Heart right ventricle (tissue), 16 donors: ENCODE data around the gene SMAD9. TPM values are rescaled to one million over a fixed set of nuclear protein-coding genes. Genes with fewer than 3 reads are reported as not detected.

Experiments
- ATAC-seq, 8 donors: fragments of 200-7000 bp; cut with Tn5 transposase; one replicate each; pipeline ENCODE4 v1.9.1; 2020; ENCODE audit warnings: mild to moderate bottlenecking in 8 of 8, moderate library complexity in 8 of 8, moderate number of reproducible peaks in 1 of 8
- DNase-seq, 2 donors: peaks; one replicate each; pipeline ENCODE4 v3.0.0-alpha.2; 2020
- H3K27ac ChIP-seq, 10 donors: fragments of 200-600 bp; sonication (generic) in 2 of 10; one replicate each; pipeline versions ENCODE4 v1.5.0 to v1.8.0; 2020 to 2022; ENCODE audit warnings: mild to moderate bottlenecking in 3 of 10
- H3K27me3 ChIP-seq, 7 donors: fragments of 200-600 bp; one replicate each; pipeline ENCODE4 v1.8.0; 2021 to 2022; ENCODE audit warnings: mild to moderate bottlenecking in 2 of 7
- H3K36me3 ChIP-seq, 9 donors: fragments of 200-600 bp; sonication (generic) in 1 of 9; one replicate each; pipeline versions ENCODE4 v1.5.0 to v1.8.0; 2020 to 2022; ENCODE audit warnings: mild to moderate bottlenecking in 2 of 9
- H3K4me1 ChIP-seq, 9 donors: fragments of 200-600 bp; sonication (generic) in 1 of 9; one replicate each; pipeline versions ENCODE4 v1.5.0 to v1.8.0; 2020 to 2022; ENCODE audit warnings: mild to moderate bottlenecking in 4 of 9
- H3K4me3 ChIP-seq, 10 donors: fragments of 200-600 bp; sonication (generic) in 2 of 10; one replicate each; pipeline versions ENCODE4 v1.5.0 to v1.8.0; 2020 to 2022; ENCODE audit warnings: mild to moderate bottlenecking in 7 of 10, moderate library complexity in 2 of 10
- H3K9me3 ChIP-seq, 11 donors: fragments of 200-600 bp in 10 of 11; sonication (generic) in 2 of 11; one replicate each; pipeline versions ENCODE4 v1.5.0 to v1.8.0; 2013 to 2022; ENCODE audit warnings: mild to moderate bottlenecking in 2 of 11, control low read depth in 1 of 11, moderate library complexity in 1 of 11
- CTCF ChIP-seq, 9 donors: fragments of 200-600 bp; sonication (generic) in 2 of 9; IDR thresholded peaks; one replicate each; pipeline versions ENCODE4 v1.5.0 to v1.8.0; 2021 to 2022; ENCODE audit warnings: antibody characterized with exemption in 9 of 9, mild to moderate bottlenecking in 5 of 9, moderate library complexity in 1 of 9
- whole genome bisulfite sequencing, 2 donors: extraction: QIAGEN DNeasy Blood & Tissue Kit; methylation state at CpG; one replicate each; pipeline ENCODE4 v1.1.7; 2013; ENCODE audit warnings: inconsistent platforms in 1 of 2; 5-methylcytosine and 5-hydroxymethylcytosine counted together
- intact Hi-C, 10 donors: fragments of 100-400 bp; cut with DNase I; formaldehyde crosslinking; loops; one replicate each; pipeline versions ENCODE4 v1.11.1 to v1.14.2; 2022
- long read RNA-seq, 3 donors: library from polyadenylated mRNA; unstranded; transcript quantifications; one replicate each; pipeline ENCODE4 v2.0.0, GENCODE V29; 2020 to 2021
- polyA plus RNA-seq, 2 donors: library from polyadenylated mRNA; stranded (reverse); fragments of 200-250 nt; gene quantifications; one replicate each; pipeline ENCODE4 v1.2.3, GENCODE V29; 2013
- total RNA-seq, 10 donors: library from RNA; stranded (reverse); fragmentation: NEBNext Ultra II Directional in 3 of 10; extraction: Animal tissue kit (Norgen Biotek cat#: 25700) in 3 of 10; gene quantifications; one replicate each; pipeline versions ENCODE4 v1.2.1 to v1.2.4, GENCODE V29; 2021 to 2023
- donor health status: Arrhythmogenic right ventricular cardiomyopathy.
- donor health status: ischemic (EF 13 %, LVEDD 7.1; RV severe dilation, severe dysfunction).
- donor health status: healthy with polysubstance abuse.
- donor health status: DM: no; HTN: yes; CAD: no.
- donor health status: DM: no; HTN: no; CAD: no.
- donor health status: ischemic (EF 25% LVEDD 6.9; RV normal size, moderate dysfunction).
- donor health status: ischemic (EF 25% LVEDD 5.7; RV mildly dilated, moderate dysfunction).
- donor health status: healthy.
- donor health status: DM: yes; HTN: yes; CAD: no.
- donor health status: Ischemic cardiomyopathy.
- donor health status: ischemic (EF 35%, LVEDD 5.7; RV mildly dilated, moderate dysfunction).
- donor health status: nonischemic (EF 11% LVEDD 7.7; RV severe dilation, severe dysfunction).
- donor health status: DM: yes; HTN: yes; CAD: no.
- donor health status: PGD.
- donor health status: ischemic (EF 29% LVEDD 5.4; RV normal size, mild dysfunction).
- donor health status: nonischemic (EF 23%, LVEDD 6.1; RV moderate dilation, normal function).

SMAD9 gene
- total RNA-seq, result 1 to 10 TPM; 2.4 to 7.8 (median 3.5) TPM
- polyA plus RNA-seq, result 1 to 10 TPM; 1.2 to 1.3 TPM
- long read RNA-seq, donor 1, full-length matches to known transcripts, result 2 of 2 reads
- long read RNA-seq, donor 1, partial matches to known transcripts, result 0 of 2 reads
- long read RNA-seq, donor 1, other reads (novel, unspliced or antisense), result 0 of 2 reads
- long read RNA-seq, donor 2, partial matches to known transcripts, result 1 of 3 reads
- long read RNA-seq, donor 2, other reads (novel, unspliced or antisense), result 2 of 3 reads
- long read RNA-seq, donor 3, full-length matches to known transcripts, result 2 of 10 reads
- long read RNA-seq, donor 3, partial matches to known transcripts, result 5 of 10 reads
- long read RNA-seq, donor 3, other reads (novel, unspliced or antisense), result 3 of 10 reads

- intact Hi-C loops, result loop anchor here in 2 of 10 donors (5.0 to 10.0 kb wide), 2 partner anchors 55 to 63 kb away; no protein-coding TSS in a partner anchor
- 1% methylated on average over 65 to 104 of the region's 104 CpGs for WGBS, 2 donors
- peak within 1 kb of the TSS; percentile 38 to 80 (median 66) for H3K27ac ChIP-seq
- no peaks in the 10 kb centered on the region for H3K9me3 ChIP-seq
- H3K4me3 ChIP-seq, result peak within 1 kb of the TSS; percentile 46 to 77 (median 70)
- peaks cover 0 to 54% (median 0%) of the 10 kb centered on the region in 7 donors for H3K27me3 ChIP-seq
- no peaks in the 10 kb centered on the region for H3K36me3 ChIP-seq
- peaks cover 0 to 21% (median 9%) of the 10 kb centered on the region in 9 donors for H3K4me1 ChIP-seq
- no peak for TF ChIP-seq CTCF (IDR thresholded peaks at IDR 0.05)
- ATAC-seq (peak; percentile 57 to 87 (median 74)), DNase-seq (peak; percentile 76 to 82)
Measured at GRCh38 chr13:36919833-36920615, at the start of gene SMAD9. Gene SMAD9, minus strand, starts transcription at chr13:36920238. Its CDS starts 40,549 bp downstream, at chr13:36879689.

GRCh38 chr13:36966404-36966803, 46.4 kb upstream of the SMAD9 start:
- Histone ChIP-seq H3K4me1 (no peaks in the 10 kb centered on the region), H3K4me3 (no peak overlapping the region), H3K36me3 (peaks cover 0 to 100% (median 33%) of the 10 kb centered on the region in 9 donors), H3K27me3 (no peaks in the 10 kb centered on the region), H3K27ac (no peak overlapping the region), H3K9me3 (no peaks in the 10 kb centered on the region)
- ATAC-seq (no peak), DNase-seq (no peak)
- 96 to 98% methylated on average over 4 of the region's 4 CpGs for WGBS, 2 donors
- no peak for TF ChIP-seq CTCF (IDR thresholded peaks at IDR 0.05)
- intact Hi-C loops, result no loop called here

GRCh38 chr13:36965767-36966166, 45.7 kb upstream of the SMAD9 start:
- Histone ChIP-seq H3K36me3 (peaks cover 0 to 100% (median 33%) of the 10 kb centered on the region in 9 donors), H3K27me3 (no peaks in the 10 kb centered on the region), H3K4me1 (no peaks in the 10 kb centered on the region), H3K27ac (no peak overlapping the region), H3K4me3 (no peak overlapping the region), H3K9me3 (no peaks in the 10 kb centered on the region)
- no peak for TF ChIP-seq CTCF (IDR thresholded peaks at IDR 0.05)
- DNase-seq (no peak), ATAC-seq (no peak)
- 78 to 85% methylated on average over 2 of the region's 2 CpGs for WGBS, 2 donors
- intact Hi-C loops, result no loop called here

GRCh38 chr13:36959456-36960116, 39.5 kb upstream of the SMAD9 start:
- ATAC-seq (peak in 1 of 8 donors; percentile 47), DNase-seq (no peak)
- no peaks in the 10 kb centered on the region for H3K4me1 ChIP-seq
- no peak for TF ChIP-seq CTCF (IDR thresholded peaks at IDR 0.05)
- no peaks in the 10 kb centered on the region for H3K9me3 ChIP-seq
- H3K27ac ChIP-seq, result peak overlapping the region in 1 of 10 donors; percentile 11
- H3K36me3 ChIP-seq, result peaks cover 0 to 76% (median 14%) of the 10 kb centered on the region in 9 donors
- intact Hi-C loops, result loop anchor here in 1 of 10 donors (10.0 kb wide), 1 partner anchor 105 kb away; no protein-coding TSS in a partner anchor
- 76 to 77% methylated on average over 2 of the region's 2 CpGs for WGBS, 2 donors
- no peaks in the 10 kb centered on the region for H3K27me3 ChIP-seq
- no peak overlapping the region for H3K4me3 ChIP-seq
